ENCODE measurements around the gene OBSCN. TPM values are rescaled to one million over a fixed set of nuclear protein-coding genes. Genes with fewer than 3 reads are reported as not detected.

OBSCN gene
- total and polyA plus RNA-seq, 5 donors from 2014 or later: 0.13 to 57.1 (median 1.1) TPM

- no peaks in the 10 kb centered on the region for H3K4me1 ChIP-seq (ENCODE audit: control insufficient read depth, insufficient read depth, low read length, poor library complexity, severe bottlenecking)
- no peak overlapping the region for H3K27ac ChIP-seq (ENCODE audit: insufficient read depth, low read length, poor library complexity, severe bottlenecking)
- H3K4me1 Mint-ChIP-seq: no peaks in the 10 kb centered on the region
- H3K27me3 ChIP-seq (ENCODE audit: control insufficient read depth, insufficient read depth, low read length): no peaks in the 10 kb centered on the region
- no peak for ATAC-seq (ENCODE audit: low read depth in 2 of 2)
- no peaks in the 10 kb centered on the region for H3K36me3 ChIP-seq (ENCODE audit: control insufficient read depth, insufficient read depth, low read length)
- H3K9me3 ChIP-seq (ENCODE audit: control insufficient read depth in 2 of 2, low read length in 2 of 2): no peaks in the 10 kb centered on the region
- H3K27me3 Mint-ChIP-seq: no peaks in the 10 kb centered on the region
- no peak for DNase-seq
- H3K36me3 Mint-ChIP-seq: no peaks in the 10 kb centered on the region
- no peak overlapping the region for H3K4me3 Mint-ChIP-seq
- no peaks in the 10 kb centered on the region for H3K9me3 Mint-ChIP-seq
- no peak overlapping the region for H3K27ac Mint-ChIP-seq
- H3K4me3 ChIP-seq (ENCODE audit: low read depth, low read length): no peak overlapping the region
Observed at GRCh38 chr1:228370439-228370940, 162.6 kb downstream of the OBSCN start.

- no peaks in the 10 kb centered on the region for H3K4me1 Mint-ChIP-seq
- no peak for DNase-seq
- no peaks in the 10 kb centered on the region for H3K9me3 ChIP-seq (ENCODE audit: control insufficient read depth in 2 of 2, low read length in 2 of 2)
- no peaks in the 10 kb centered on the region for H3K9me3 Mint-ChIP-seq
- H3K4me3 Mint-ChIP-seq: no peak overlapping the region
- H3K27ac ChIP-seq (ENCODE audit: insufficient read depth, low read length, poor library complexity, severe bottlenecking): no peak overlapping the region
- no peaks in the 10 kb centered on the region for H3K27me3 Mint-ChIP-seq
- no peaks in the 10 kb centered on the region for H3K27me3 ChIP-seq (ENCODE audit: control insufficient read depth, insufficient read depth, low read length)
- no peak for ATAC-seq (ENCODE audit: low read depth in 2 of 2)
- H3K4me1 ChIP-seq (ENCODE audit: control insufficient read depth, insufficient read depth, low read length, poor library complexity, severe bottlenecking): no peaks in the 10 kb centered on the region
- peaks cover under 1% of the 10 kb centered on the region for H3K36me3 Mint-ChIP-seq
- H3K4me3 ChIP-seq (ENCODE audit: low read depth, low read length): no peak overlapping the region
- H3K36me3 ChIP-seq (ENCODE audit: control insufficient read depth, insufficient read depth, low read length): no peaks in the 10 kb centered on the region
- H3K27ac Mint-ChIP-seq: no peak overlapping the region
Observed at GRCh38 chr1:228370941-228371740, 163.3 kb downstream of the OBSCN start.

GRCh38 chr1:228371741-228372182, 163.9 kb downstream of the OBSCN start:
- H3K36me3 Mint-ChIP-seq: peaks cover 3% of the 10 kb centered on the region
- no peaks in the 10 kb centered on the region for H3K9me3 Mint-ChIP-seq

GRCh38 chr1:228372183-228373003, 164.5 kb downstream of the OBSCN start:
- no peaks in the 10 kb centered on the region for H3K4me1 Mint-ChIP-seq
- no peak overlapping the region for H3K27ac ChIP-seq (ENCODE audit: insufficient read depth, low read length, poor library complexity, severe bottlenecking)
- DNase-seq: no peak

More at GRCh38 chr1:228371741-228372182, 163.9 kb downstream of the OBSCN start:
- Histone ChIP-seq H3K4me3 (ENCODE audit: low read depth, low read length) (no peak overlapping the region), H3K9me3 (ENCODE audit: control insufficient read depth in 2 of 2, low read length in 2 of 2) (no peaks in the 10 kb centered on the region), H3K36me3 (ENCODE audit: control insufficient read depth, insufficient read depth, low read length) (no peaks in the 10 kb centered on the region), H3K27ac (ENCODE audit: insufficient read depth, low read length, poor library complexity, severe bottlenecking) (no peak overlapping the region), H3K27me3 (ENCODE audit: control insufficient read depth, insufficient read depth, low read length) (no peaks in the 10 kb centered on the region), H3K4me1 (ENCODE audit: control insufficient read depth, insufficient read depth, low read length, poor library complexity, severe bottlenecking) (no peaks in the 10 kb centered on the region)
- Mint-ChIP-seq H3K4me1 (no peaks in the 10 kb centered on the region), H3K27me3 (no peaks in the 10 kb centered on the region), H3K27ac (no peak overlapping the region), H3K4me3 (no peak overlapping the region)
- DNase-seq (no peak), ATAC-seq (ENCODE audit: low read depth in 2 of 2) (no peak)

GRCh38 chr1:228373004-228373680, 165.3 kb downstream of the OBSCN start:
- Histone ChIP-seq H3K36me3 (ENCODE audit: control insufficient read depth, insufficient read depth, low read length) (no peaks in the 10 kb centered on the region), H3K4me3 (ENCODE audit: low read depth, low read length) (no peak overlapping the region), H3K9me3 (ENCODE audit: control insufficient read depth in 2 of 2, low read length in 2 of 2) (no peaks in the 10 kb centered on the region), H3K4me1 (ENCODE audit: control insufficient read depth, insufficient read depth, low read length, poor library complexity, severe bottlenecking) (peaks cover 6% of the 10 kb centered on the region), H3K27ac (ENCODE audit: insufficient read depth, low read length, poor library complexity, severe bottlenecking) (no peak overlapping the region), H3K27me3 (ENCODE audit: control insufficient read depth, insufficient read depth, low read length) (no peaks in the 10 kb centered on the region)
- no peak for DNase-seq
- peaks cover 3% of the 10 kb centered on the region for H3K36me3 Mint-ChIP-seq
- no peaks in the 10 kb centered on the region for H3K27me3 Mint-ChIP-seq
- no peak overlapping the region for H3K4me3 Mint-ChIP-seq
- H3K4me1 Mint-ChIP-seq: peaks cover 0 to 2% (median 0%) of the 10 kb centered on the region in 4 donors
- no peak for ATAC-seq (ENCODE audit: low read depth in 2 of 2)
- no peak overlapping the region for H3K27ac Mint-ChIP-seq
- H3K9me3 Mint-ChIP-seq: no peaks in the 10 kb centered on the region

More at GRCh38 chr1:228372183-228373003, 164.5 kb downstream of the OBSCN start:
- no peaks in the 10 kb centered on the region for H3K9me3 Mint-ChIP-seq
- Histone ChIP-seq H3K9me3 (ENCODE audit: control insufficient read depth in 2 of 2, low read length in 2 of 2) (no peaks in the 10 kb centered on the region), H3K36me3 (ENCODE audit: control insufficient read depth, insufficient read depth, low read length) (no peaks in the 10 kb centered on the region), H3K4me3 (ENCODE audit: low read depth, low read length) (no peak overlapping the region), H3K4me1 (ENCODE audit: control insufficient read depth, insufficient read depth, low read length, poor library complexity, severe bottlenecking) (no peaks in the 10 kb centered on the region), H3K27me3 (ENCODE audit: control insufficient read depth, insufficient read depth, low read length) (no peaks in the 10 kb centered on the region)
- no peak overlapping the region for H3K27ac Mint-ChIP-seq
- H3K27me3 Mint-ChIP-seq: no peaks in the 10 kb centered on the region
- H3K4me3 Mint-ChIP-seq: no peak overlapping the region
- H3K36me3 Mint-ChIP-seq: peaks cover 3% of the 10 kb centered on the region
- no peak for ATAC-seq (ENCODE audit: low read depth in 2 of 2)

GRCh38 chr1:228373681-228374571, 166.1 kb downstream of the OBSCN start:
- no peak overlapping the region for H3K4me3 ChIP-seq (ENCODE audit: low read depth, low read length)
- H3K4me1 ChIP-seq (ENCODE audit: control insufficient read depth, insufficient read depth, low read length, poor library complexity, severe bottlenecking): peaks cover 12% of the 10 kb centered on the region
- no peaks in the 10 kb centered on the region for H3K27me3 ChIP-seq (ENCODE audit: control insufficient read depth, insufficient read depth, low read length)
- no peaks in the 10 kb centered on the region for H3K9me3 Mint-ChIP-seq
- no peak overlapping the region for H3K4me3 Mint-ChIP-seq
- H3K36me3 ChIP-seq (ENCODE audit: control insufficient read depth, insufficient read depth, low read length): no peaks in the 10 kb centered on the region
- H3K27ac ChIP-seq (ENCODE audit: insufficient read depth, low read length, poor library complexity, severe bottlenecking): no peak overlapping the region
- peaks cover 3% of the 10 kb centered on the region for H3K36me3 Mint-ChIP-seq
- DNase-seq (no peak), ATAC-seq (ENCODE audit: low read depth in 2 of 2) (no peak)
- peaks cover 3% of the 10 kb centered on the region for H3K27me3 Mint-ChIP-seq
- H3K9me3 ChIP-seq (ENCODE audit: control insufficient read depth in 2 of 2, low read length in 2 of 2): no peaks in the 10 kb centered on the region
- H3K27ac Mint-ChIP-seq: no peak overlapping the region
- peaks cover 0 to 6% (median 1%) of the 10 kb centered on the region in 4 donors for H3K4me1 Mint-ChIP-seq

Measured in CD4-positive, CD25-positive, alpha-beta regulatory T cell (primary cell).